HepG2 (cell line): Measurements from ENCODE around the gene MSMP. TPM values are rescaled to one million over a fixed set of nuclear protein-coding genes. Genes with fewer than 3 reads are reported as not detected.

Source experiments
- ARNT ChIP-seq: fragments of 450-650 bp; IDR thresholded peaks from 2 replicates; pipeline ENCODE4 v1.6.1; 2017
- CBFB ChIP-seq: sonication (generic); formaldehyde crosslinking; IDR thresholded peaks from 2 replicates; pipeline ENCODE4 v1.4.0; 2020; ENCODE audit warnings: missing genetic modification reagents
- CCAR2 ChIP-seq: fragments of 200-400 bp; formaldehyde crosslinking; optimal IDR thresholded peaks from 2 replicates; pipeline ENCODE3; 2018; ENCODE audit warnings: low read depth, mild to moderate bottlenecking, low read length, moderate library complexity
- CHD2 ChIP-seq: IDR thresholded peaks from 2 replicates; pipeline ENCODE4 v1.6.1; 2011; ENCODE audit warnings: low read depth, low read length, improper control_type of control experiment
- FOXA1 ChIP-seq, 2 experiments: fragments of 450-650 bp in 1 of 2; sonication (generic) in 1 of 2; formaldehyde crosslinking in 1 of 2; IDR thresholded peaks; 2 replicates each; pipeline versions ENCODE4 v1.4.0 to v1.6.1; 2016 to 2020; ENCODE audit warnings: missing genetic modification reagents in 1 of 2
- FOXA3 ChIP-seq: IDR thresholded peaks from 2 replicates; pipeline ENCODE4 v1.6.1; 2016; ENCODE audit warnings: missing genetic modification reagents, missing compliant biosample characterization
- SP2 ChIP-seq: sonication (generic); formaldehyde crosslinking; IDR thresholded peaks from 2 replicates; pipeline ENCODE4 v1.5.1; 2020; ENCODE audit warnings: mild to moderate bottlenecking, missing genetic modification reagents
- STAT5B ChIP-seq: sonication (generic); formaldehyde crosslinking; IDR thresholded peaks from 2 replicates; pipeline ENCODE4 v1.4.0; 2020; ENCODE audit warnings: missing genetic modification reagents
- ZNF205 ChIP-seq: IDR thresholded peaks from 2 replicates; pipeline ENCODE4 v1.6.1; 2018; ENCODE audit warnings: missing biosample characterization, missing genetic modification reagents
- ZNF234 ChIP-seq: sonication (generic); formaldehyde crosslinking; conservative IDR thresholded peaks from 2 replicates; pipeline ENCODE4 v1.5.1; 2020; ENCODE audit warnings: mild to moderate bottlenecking, missing genetic modification reagents
- ZNF235 ChIP-seq: sonication (generic); formaldehyde crosslinking; IDR thresholded peaks from 2 replicates; pipeline ENCODE4 v1.8.1; 2023; ENCODE audit warnings: mild to moderate bottlenecking, missing genetic modification reagents, borderline replicate concordance
- ZNF263 ChIP-seq: sonication (generic); formaldehyde crosslinking; IDR thresholded peaks from 2 replicates; pipeline ENCODE4 v1.4.0; 2020; ENCODE audit warnings: missing genetic modification reagents
- ZNF672 ChIP-seq: sonication (generic); formaldehyde crosslinking; IDR thresholded peaks from 2 replicates; pipeline ENCODE4 v1.8.1; 2022; ENCODE audit warnings: missing genetic modification reagents
- ZSCAN12 ChIP-seq: sonication (generic); formaldehyde crosslinking; IDR thresholded peaks from 2 replicates; pipeline ENCODE4 v1.9.0; 2021; ENCODE audit warnings: mild to moderate bottlenecking, missing genetic modification reagents
- polyA plus RNA-seq, 8 experiments: library from polyadenylated mRNA; depleted of rRNA in 3 of 8; stranded (reverse) in 7 of 8; unstranded in 1 of 8; fragments of >200 nt; fragmentation: Illumina TruSeq in 4 of 8; extraction: Trizol in 4 of 8; gene quantifications; 2 replicates each; pipeline versions ENCODE4 v1.2.1 to v1.2.3, GENCODE V29; 2011 to 2016; ENCODE audit warnings: low read depth in 4 of 8, missing spikeins in 1 of 8, mixed read lengths in 1 of 8; ENCODE audit not compliant: insufficient read depth in 1 of 8
- total RNA-seq, 5 experiments: library from RNA; depleted of rRNA; stranded (reverse); fragments of >200 nt; fragmentation: Illumina TruSeq; extraction: Trizol; gene quantifications; 2 replicates each; pipeline ENCODE4 v1.2.3, GENCODE V29; 2016; ENCODE audit warnings: low read depth in 1 of 5
- TF ChIP-seq, protein P1 (sequence below): conservative IDR thresholded peaks from 2 replicates; pipeline ENCODE4 v1.6.1; 2018; ENCODE audit warnings: missing genetic modification reagents
- TF ChIP-seq, protein P2 (sequence below): sonication (generic); formaldehyde crosslinking; IDR thresholded peaks from 2 replicates; pipeline ENCODE4 v1.4.0; 2020; ENCODE audit warnings: mild to moderate bottlenecking, missing genetic modification reagents
- TF ChIP-seq, protein P3 (sequence below): sonication (generic); formaldehyde crosslinking; IDR thresholded peaks from 2 replicates; pipeline ENCODE4 v1.4.0; 2020; ENCODE audit warnings: missing genetic modification reagents, borderline replicate concordance
- TF ChIP-seq, protein P4 (sequence below): sonication (generic); formaldehyde crosslinking; IDR thresholded peaks from 2 replicates; pipeline ENCODE4 v1.5.0; 2020; ENCODE audit warnings: missing genetic modification reagents, mild to moderate bottlenecking, borderline replicate concordance
- TF ChIP-seq, protein P5 (sequence below): sonication (generic); formaldehyde crosslinking; IDR thresholded peaks from 2 replicates; pipeline ENCODE4 v1.4.0; 2020; ENCODE audit warnings: mild to moderate bottlenecking, missing genetic modification reagents

The MSMP gene
- total and polyA plus RNA-seq, 2 of the 13 experiments (the other 11 are each of a cell fraction or from before 2014, with no cell fraction given): 0.24 to 0.46 TPM

DNA sequence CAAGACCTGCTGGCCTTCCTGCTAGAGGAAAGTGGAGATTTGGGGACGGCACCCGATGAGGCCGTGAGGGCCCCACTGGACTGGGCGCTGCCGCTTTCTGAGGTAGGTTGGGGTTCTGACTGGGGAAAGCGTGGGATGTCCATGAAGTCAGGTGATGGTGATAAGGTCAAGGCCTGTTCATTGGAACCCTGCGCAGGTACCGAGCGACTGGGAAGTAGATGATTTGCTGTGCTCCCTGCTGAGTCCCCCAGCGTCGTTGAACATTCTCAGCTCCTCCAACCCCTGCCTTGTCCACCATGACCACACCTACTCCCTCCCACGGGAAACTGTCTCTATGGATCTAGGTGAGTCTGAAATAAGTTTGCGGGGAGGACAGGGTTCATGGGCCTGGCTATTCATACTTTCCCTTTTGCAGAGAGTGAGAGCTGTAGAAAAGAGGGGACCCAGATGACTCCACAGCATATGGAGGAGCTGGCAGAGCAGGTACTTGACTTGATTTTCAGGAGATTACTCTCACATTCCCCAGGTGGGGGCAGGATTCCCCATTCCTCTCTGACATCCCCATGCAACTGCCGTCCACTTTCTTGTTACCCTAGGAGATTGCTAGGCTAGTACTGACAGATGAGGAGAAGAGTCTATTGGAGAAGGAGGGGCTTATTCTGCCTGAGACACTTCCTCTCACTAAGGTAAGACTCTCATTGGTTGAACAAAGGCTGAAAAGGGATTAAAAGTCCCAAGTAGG is 21.1 kb downstream of the MSMP start (continued):
- no peak for TF ChIP-seq STAT5B
- TF ChIP-seq CCAR2: no peak
- no peak for TF ChIP-seq SP2 (CRISPR knock-in tag)
- no peak for TF ChIP-seq ARNT
- TF ChIP-seq, protein P1, sequence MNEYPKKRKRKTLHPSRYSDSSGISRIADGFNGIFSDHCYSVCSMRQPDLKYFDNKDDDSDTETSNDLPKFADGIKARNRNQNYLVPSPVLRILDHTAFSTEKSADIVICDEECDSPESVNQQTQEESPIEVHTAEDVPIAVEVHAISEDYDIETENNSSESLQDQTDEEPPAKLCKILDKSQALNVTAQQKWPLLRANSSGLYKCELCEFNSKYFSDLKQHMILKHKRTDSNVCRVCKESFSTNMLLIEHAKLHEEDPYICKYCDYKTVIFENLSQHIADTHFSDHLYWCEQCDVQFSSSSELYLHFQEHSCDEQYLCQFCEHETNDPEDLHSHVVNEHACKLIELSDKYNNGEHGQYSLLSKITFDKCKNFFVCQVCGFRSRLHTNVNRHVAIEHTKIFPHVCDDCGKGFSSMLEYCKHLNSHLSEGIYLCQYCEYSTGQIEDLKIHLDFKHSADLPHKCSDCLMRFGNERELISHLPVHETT (CRISPR knock-in tag): no peak
- TF ChIP-seq, protein P2, sequence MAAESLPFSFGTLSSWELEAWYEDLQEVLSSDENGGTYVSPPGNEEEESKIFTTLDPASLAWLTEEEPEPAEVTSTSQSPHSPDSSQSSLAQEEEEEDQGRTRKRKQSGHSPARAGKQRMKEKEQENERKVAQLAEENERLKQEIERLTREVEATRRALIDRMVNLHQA (CRISPR knock-in tag): no peak
- no peak for TF ChIP-seq FOXA3
- no peak for TF ChIP-seq CHD2
- no peak for TF ChIP-seq CBFB (CRISPR knock-in tag)
- TF ChIP-seq, protein P3, sequence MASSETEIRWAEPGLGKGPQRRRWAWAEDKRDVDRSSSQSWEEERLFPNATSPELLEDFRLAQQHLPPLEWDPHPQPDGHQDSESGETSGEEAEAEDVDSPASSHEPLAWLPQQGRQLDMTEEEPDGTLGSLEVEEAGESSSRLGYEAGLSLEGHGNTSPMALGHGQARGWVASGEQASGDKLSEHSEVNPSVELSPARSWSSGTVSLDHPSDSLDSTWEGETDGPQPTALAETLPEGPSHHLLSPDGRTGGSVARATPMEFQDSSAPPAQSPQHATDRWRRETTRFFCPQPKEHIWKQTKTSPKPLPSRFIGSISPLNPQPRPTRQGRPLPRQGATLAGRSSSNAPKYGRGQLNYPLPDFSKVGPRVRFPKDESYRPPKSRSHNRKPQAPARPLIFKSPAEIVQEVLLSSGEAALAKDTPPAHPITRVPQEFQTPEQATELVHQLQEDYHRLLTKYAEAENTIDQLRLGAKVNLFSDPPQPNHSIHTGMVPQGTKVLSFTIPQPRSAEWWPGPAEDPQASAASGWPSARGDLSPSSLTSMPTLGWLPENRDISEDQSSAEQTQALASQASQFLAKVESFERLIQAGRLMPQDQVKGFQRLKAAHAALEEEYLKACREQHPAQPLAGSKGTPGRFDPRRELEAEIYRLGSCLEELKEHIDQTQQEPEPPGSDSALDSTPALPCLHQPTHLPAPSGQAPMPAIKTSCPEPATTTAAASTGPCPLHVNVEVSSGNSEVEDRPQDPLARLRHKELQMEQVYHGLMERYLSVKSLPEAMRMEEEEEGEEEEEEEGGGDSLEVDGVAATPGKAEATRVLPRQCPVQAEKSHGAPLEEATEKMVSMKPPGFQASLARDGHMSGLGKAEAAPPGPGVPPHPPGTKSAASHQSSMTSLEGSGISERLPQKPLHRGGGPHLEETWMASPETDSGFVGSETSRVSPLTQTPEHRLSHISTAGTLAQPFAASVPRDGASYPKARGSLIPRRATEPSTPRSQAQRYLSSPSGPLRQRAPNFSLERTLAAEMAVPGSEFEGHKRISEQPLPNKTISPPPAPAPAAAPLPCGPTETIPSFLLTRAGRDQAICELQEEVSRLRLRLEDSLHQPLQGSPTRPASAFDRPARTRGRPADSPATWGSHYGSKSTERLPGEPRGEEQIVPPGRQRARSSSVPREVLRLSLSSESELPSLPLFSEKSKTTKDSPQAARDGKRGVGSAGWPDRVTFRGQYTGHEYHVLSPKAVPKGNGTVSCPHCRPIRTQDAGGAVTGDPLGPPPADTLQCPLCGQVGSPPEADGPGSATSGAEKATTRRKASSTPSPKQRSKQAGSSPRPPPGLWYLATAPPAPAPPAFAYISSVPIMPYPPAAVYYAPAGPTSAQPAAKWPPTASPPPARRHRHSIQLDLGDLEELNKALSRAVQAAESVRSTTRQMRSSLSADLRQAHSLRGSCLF: no peak
- TF ChIP-seq, protein P4, sequence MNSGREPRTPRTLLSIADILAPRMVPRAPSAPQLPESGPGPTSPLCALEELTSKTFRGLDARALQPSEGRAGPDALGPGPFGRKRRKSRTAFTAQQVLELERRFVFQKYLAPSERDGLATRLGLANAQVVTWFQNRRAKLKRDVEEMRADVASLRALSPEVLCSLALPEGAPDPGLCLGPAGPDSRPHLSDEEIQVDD (CRISPR knock-in tag): no peak
- no peak for TF ChIP-seq ZNF235
- TF ChIP-seq ZNF234: no peak
- TF ChIP-seq, protein P5, sequence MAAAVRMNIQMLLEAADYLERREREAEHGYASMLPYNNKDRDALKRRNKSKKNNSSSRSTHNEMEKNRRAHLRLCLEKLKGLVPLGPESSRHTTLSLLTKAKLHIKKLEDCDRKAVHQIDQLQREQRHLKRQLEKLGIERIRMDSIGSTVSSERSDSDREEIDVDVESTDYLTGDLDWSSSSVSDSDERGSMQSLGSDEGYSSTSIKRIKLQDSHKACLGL (CRISPR knock-in tag): 0 out of 2 replicates have a peak, but pooled peaks have one; percentile 6
- peak; percentile 91 for TF ChIP-seq ZNF263 (CRISPR knock-in tag)
- no peak for TF ChIP-seq ZNF672 (CRISPR knock-in tag)
- no peak for TF ChIP-seq ZSCAN12
- TF ChIP-seq ZNF205: no peak
- TF ChIP-seq FOXA1 (IDR thresholded peaks at IDR 0.05): no peak
- TF ChIP-seq FOXA1 (CRISPR knock-in tag; IDR thresholded peaks at IDR 0.05): no peak
